H54 (cell line): ENCODE data around the gene C2orf92.

Experiments
- DNase-seq: peaks from one replicate; pipeline ENCODE4 v3.0.0; 2011; ENCODE audit warnings: low spot score, mixed read lengths; ENCODE audit not compliant: insufficient read length
- FAIRE-seq: peaks from 3 replicates; lab custom pipeline; 2011; peaks lifted over from hg19 to GRCh38; lab: Jason Lieb, UNC
- POLR2A ChIP-seq: IDR thresholded peaks from 2 replicates; pipeline ENCODE4 v1.6.1; 2011; ENCODE audit warnings: low read depth, mild to moderate bottlenecking, low read length

Gene C2orf92

GRCh38 chr2:97728091-97728731, 58.7 kb downstream of the C2orf92 start:
- TF ChIP-seq POLR2A: no peak
- DNase-seq (peak; percentile 58), FAIRE-seq (no peak)

GRCh38 chr2:97730245-97730644, 60.7 kb downstream of the C2orf92 start:
- FAIRE-seq: no peak
- peak; percentile 34 for DNase-seq
- TF ChIP-seq POLR2A: no peak

GRCh38 chr2:97731274-97732020, 61.9 kb downstream of the C2orf92 start:
- FAIRE-seq (no peak), DNase-seq (no peak)
- no peak for TF ChIP-seq POLR2A

GRCh38 chr2:97732436-97733340, 63.2 kb downstream of the C2orf92 start:
- TF ChIP-seq POLR2A: no peak
- no peak for DNase-seq
- FAIRE-seq: no peak

GRCh38 chr2:97733341-97734035, 64.0 kb downstream of the C2orf92 start:
- TF ChIP-seq POLR2A: no peak
- FAIRE-seq (no peak), DNase-seq (no peak)

- no peak for DNase-seq
- FAIRE-seq: no peak
- no peak for TF ChIP-seq POLR2A
These were observed 64.8 kb downstream of the C2orf92 start for GRCh38 chr2:97734061-97735051.

- DNase-seq: no peak
- FAIRE-seq: no peak
- no peak for TF ChIP-seq POLR2A
These were observed 65.6 kb downstream of the C2orf92 start for GRCh38 chr2:97735161-97735561.

- DNase-seq (no peak), FAIRE-seq (no peak)
- no peak for TF ChIP-seq POLR2A
These were observed 66.7 kb downstream of the C2orf92 start for GRCh38 chr2:97736185-97736584.

- no peak for DNase-seq
- no peak for FAIRE-seq
- TF ChIP-seq POLR2A: no peak
These were observed 67.3 kb downstream of the C2orf92 start for GRCh38 chr2:97736608-97737330.

GRCh38 chr2:97737421-97738178, 68.1 kb downstream of the C2orf92 start:
- no peak for TF ChIP-seq POLR2A
- FAIRE-seq (no peak), DNase-seq (no peak)
